ENCODE measurements around the gene TNIP1.

The TNIP1 gene

GRCh38 chr5:151105561-151105960 is 24.7 kb upstream of the TNIP1 start:
- DNase-seq (ENCODE audit: low read depth): no peak

- no peak for DNase-seq (ENCODE audit: low read depth)
Measured at GRCh38 chr5:151104795-151105194, 24.0 kb upstream of the TNIP1 start.

- DNase-seq (ENCODE audit: low read depth): no peak
Measured at GRCh38 chr5:151101746-151102145, 20.9 kb upstream of the TNIP1 start.

GRCh38 chr5:151101151-151101550 is 20.3 kb upstream of the TNIP1 start:
- DNase-seq (ENCODE audit: low read depth): no peak

GRCh38 chr5:151100681-151101080 is 19.8 kb upstream of the TNIP1 start:
- DNase-seq (ENCODE audit: low read depth): no peak

GRCh38 chr5:151098768-151099121 is 17.9 kb upstream of the TNIP1 start:
- no peak for DNase-seq (ENCODE audit: low read depth)

- no peak for DNase-seq (ENCODE audit: low read depth)
Measured at GRCh38 chr5:151097820-151098767, 17.3 kb upstream of the TNIP1 start.

- DNase-seq (ENCODE audit: low read depth): no peak
Measured at GRCh38 chr5:151097061-151097460, 16.2 kb upstream of the TNIP1 start.

- DNase-seq (ENCODE audit: low read depth): no peak
Measured at GRCh38 chr5:151096001-151096373, 15.2 kb upstream of the TNIP1 start.

- no peak for DNase-seq (ENCODE audit: low read depth)
Measured at GRCh38 chr5:151095341-151096000, 14.6 kb upstream of the TNIP1 start.

- DNase-seq (ENCODE audit: low read depth): no peak
Measured at GRCh38 chr5:151094852-151095245, 14.0 kb upstream of the TNIP1 start.

- peak; percentile 29 for DNase-seq (ENCODE audit: low read depth)
Measured at GRCh38 chr5:151094030-151094851, 13.4 kb upstream of the TNIP1 start.

GRCh38 chr5:151093476-151093889 is 12.6 kb upstream of the TNIP1 start:
- DNase-seq (ENCODE audit: low read depth): no peak

GRCh38 chr5:151092762-151093161 is 11.9 kb upstream of the TNIP1 start:
- no peak for DNase-seq (ENCODE audit: low read depth)

- DNase-seq (ENCODE audit: low read depth): no peak
Measured at GRCh38 chr5:151089726-151090125, 8.9 kb upstream of the TNIP1 start.

- no peak for DNase-seq (ENCODE audit: low read depth)
Measured at GRCh38 chr5:151088986-151089385, 8.2 kb upstream of the TNIP1 start.

- DNase-seq (ENCODE audit: low read depth): no peak
Measured at GRCh38 chr5:151087486-151087885, 6.7 kb upstream of the TNIP1 start.

- peak; percentile 38 for DNase-seq (ENCODE audit: low read depth)
Measured at GRCh38 chr5:151086905-151087360, 6.1 kb upstream of the TNIP1 start.

- no peak for DNase-seq (ENCODE audit: low read depth)
Measured at GRCh38 chr5:151086192-151086869, 5.5 kb upstream of the TNIP1 start.

GRCh38 chr5:151085517-151086041 is 4.7 kb upstream of the TNIP1 start:
- no peak for DNase-seq (ENCODE audit: low read depth)

- no peak for DNase-seq (ENCODE audit: low read depth)
Measured at GRCh38 chr5:151084363-151084762, 3.5 kb upstream of the TNIP1 start.

Measured in stimulated activated CD8-positive, alpha-beta memory T cell treated with anti-CD3 and anti-CD28 coated beads, Interleukin-12 subunit alpha, Interleukin-12 subunit beta, amount 100 ng/mL, for 1 hour (primary cell).